MM.1S (cell line): ENCODE measurements around the gene TOM1L1.

Experiments used
- DNase-seq: peaks from one replicate; pipeline ENCODE4 v3.0.0-alpha.2; 2015
- H2AFZ ChIP-seq: fragments of 300-600 bp; sonication (generic); 2 replicates; pipeline ENCODE4 v1.6.0; 2016; ENCODE audit warnings: antibody characterized with exemption, low read length
- H3F3A ChIP-seq: fragments of 300-600 bp; sonication (generic); 2 replicates; pipeline ENCODE4 v1.6.1; 2016; ENCODE audit warnings: mild to moderate bottlenecking, antibody characterized with exemption, low read length, moderate library complexity, mixed read lengths; ENCODE audit not compliant: insufficient read depth
- H3K27ac ChIP-seq: fragments of 300-600 bp; sonication (generic); 2 replicates; pipeline ENCODE4 v1.5.1; 2016; ENCODE audit warnings: mild to moderate bottlenecking, low read length
- H3K27me3 ChIP-seq: fragments of 300-600 bp; sonication (generic); replicated peaks from 2 replicates; pipeline ENCODE4 v1.6.0; 2016; ENCODE audit warnings: low read length; ENCODE audit not compliant: insufficient read depth
- H3K36me3 ChIP-seq: fragments of 300-600 bp; sonication (generic); replicated peaks from 2 replicates; pipeline ENCODE4 v1.6.1; 2016; ENCODE audit warnings: mild to moderate bottlenecking, low read length, mixed read lengths; ENCODE audit not compliant: insufficient read depth
- H3K4me1 ChIP-seq: fragments of 300-600 bp; sonication (generic); 2 replicates; pipeline ENCODE4 v1.6.1; 2016; ENCODE audit warnings: low read length, mixed read lengths
- H3K4me2 ChIP-seq: fragments of 300-600 bp; sonication (generic); 2 replicates; pipeline ENCODE4 v1.6.0; 2016; ENCODE audit warnings: low read depth, low read length
- H3K4me3 ChIP-seq: fragments of 300-600 bp; sonication (generic); 2 replicates; pipeline ENCODE4 v1.5.1; 2016; ENCODE audit warnings: low read length, mixed read lengths
- H3K79me2 ChIP-seq: fragments of 300-600 bp; sonication (generic); 2 replicates; pipeline ENCODE4 v1.6.1; 2016; ENCODE audit warnings: mixed run types, low read length, mixed read lengths
- H3K9ac ChIP-seq: fragments of 300-600 bp; sonication (generic); 2 replicates; pipeline ENCODE4 v1.6.1; 2016; ENCODE audit warnings: low read length, mixed read lengths
- H3K9me2 ChIP-seq: fragments of 300-600 bp; sonication (generic); replicated peaks from 2 replicates; pipeline ENCODE4 v1.6.1; 2016; ENCODE audit warnings: mild to moderate bottlenecking, low read length, mixed read lengths; ENCODE audit not compliant: insufficient read depth
- H3K9me3 ChIP-seq: fragments of 300-600 bp; sonication (generic); replicated peaks from 2 replicates; pipeline ENCODE4 v1.6.1; 2016; ENCODE audit warnings: mild to moderate bottlenecking, low read length, mixed read lengths; ENCODE audit not compliant: insufficient read depth
- H4K20me1 ChIP-seq: fragments of 300-600 bp; sonication (generic); 2 replicates; pipeline ENCODE4 v1.6.1; 2016; ENCODE audit warnings: mild to moderate bottlenecking, low read length, moderate library complexity, mixed read lengths; ENCODE audit not compliant: insufficient read depth
- EZH2 ChIP-seq: fragments of 300-600 bp; sonication (generic); optimal IDR thresholded peaks from 2 replicates; pipeline ENCODE3; 2017; ENCODE audit warnings: low read depth, mild to moderate bottlenecking, antibody characterized with exemption, low read length, mixed read lengths
- EZH2phosphoT487 ChIP-seq: fragments of 300-600 bp; sonication (generic); IDR thresholded peaks from 2 replicates; pipeline ENCODE4 v1.6.1; 2018; ENCODE audit warnings: antibody characterized with exemption, low read length
- TF ChIP-seq, protein P1 (sequence below): fragments of 300-600 bp; sonication (generic); IDR thresholded peaks from 2 replicates; pipeline ENCODE4 v1.5.1; 2016; ENCODE audit warnings: antibody characterized with exemption, low read length, mixed read lengths

The TOM1L1 gene

GRCh38 chr17:54927525-54927924 lies 26.9 kb downstream of the TOM1L1 start:
- H2AFZ ChIP-seq = no peak overlapping the region

GRCh38 chr17:54932711-54933110 lies 32.1 kb downstream of the TOM1L1 start:
- no peaks in the 10 kb centered on the region for H4K20me1 ChIP-seq
- no peak for DNase-seq
- no peak overlapping the region for H3K27ac ChIP-seq
- TF ChIP-seq, protein P1, sequence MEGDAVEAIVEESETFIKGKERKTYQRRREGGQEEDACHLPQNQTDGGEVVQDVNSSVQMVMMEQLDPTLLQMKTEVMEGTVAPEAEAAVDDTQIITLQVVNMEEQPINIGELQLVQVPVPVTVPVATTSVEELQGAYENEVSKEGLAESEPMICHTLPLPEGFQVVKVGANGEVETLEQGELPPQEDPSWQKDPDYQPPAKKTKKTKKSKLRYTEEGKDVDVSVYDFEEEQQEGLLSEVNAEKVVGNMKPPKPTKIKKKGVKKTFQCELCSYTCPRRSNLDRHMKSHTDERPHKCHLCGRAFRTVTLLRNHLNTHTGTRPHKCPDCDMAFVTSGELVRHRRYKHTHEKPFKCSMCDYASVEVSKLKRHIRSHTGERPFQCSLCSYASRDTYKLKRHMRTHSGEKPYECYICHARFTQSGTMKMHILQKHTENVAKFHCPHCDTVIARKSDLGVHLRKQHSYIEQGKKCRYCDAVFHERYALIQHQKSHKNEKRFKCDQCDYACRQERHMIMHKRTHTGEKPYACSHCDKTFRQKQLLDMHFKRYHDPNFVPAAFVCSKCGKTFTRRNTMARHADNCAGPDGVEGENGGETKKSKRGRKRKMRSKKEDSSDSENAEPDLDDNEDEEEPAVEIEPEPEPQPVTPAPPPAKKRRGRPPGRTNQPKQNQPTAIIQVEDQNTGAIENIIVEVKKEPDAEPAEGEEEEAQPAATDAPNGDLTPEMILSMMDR = no peak
- TF ChIP-seq EZH2 (no peak), EZH2phosphoT487 (no peak)
- no peak overlapping the region for H2AFZ ChIP-seq
- no peaks in the 10 kb centered on the region for H3K36me3 ChIP-seq
- no peaks in the 10 kb centered on the region for H3K79me2 ChIP-seq
- H3K27me3 ChIP-seq = no peaks in the 10 kb centered on the region
- H3K9ac ChIP-seq = no peak overlapping the region
- H3K4me3 ChIP-seq = no peak overlapping the region
- H3K4me1 ChIP-seq = no peaks in the 10 kb centered on the region
- no peak overlapping the region for H3K4me2 ChIP-seq
- no peaks in the 10 kb centered on the region for H3K9me2 ChIP-seq
- H3F3A ChIP-seq = no peaks in the 10 kb centered on the region
- no peaks in the 10 kb centered on the region for H3K9me3 ChIP-seq

More at GRCh38 chr17:54927525-54927924, 26.9 kb downstream of the TOM1L1 start:
- Histone ChIP-seq H3K4me2 (no peak overlapping the region), H4K20me1 (no peaks in the 10 kb centered on the region), H3K4me3 (no peak overlapping the region), H3K27me3 (no peaks in the 10 kb centered on the region), H3K79me2 (no peaks in the 10 kb centered on the region), H3K9me3 (no peaks in the 10 kb centered on the region), H3F3A (no peaks in the 10 kb centered on the region), H3K9me2 (no peaks in the 10 kb centered on the region), H3K4me1 (no peaks in the 10 kb centered on the region), H3K9ac (no peak overlapping the region), H3K27ac (no peak overlapping the region), H3K36me3 (no peaks in the 10 kb centered on the region)
- no peak for TF ChIP-seq EZH2
- TF ChIP-seq, protein P1 = no peak
- no peak for TF ChIP-seq EZH2phosphoT487
- no peak for DNase-seq

GRCh38 chr17:54933921-54934320 lies 33.3 kb downstream of the TOM1L1 start:
- TF ChIP-seq EZH2 (no peak), EZH2phosphoT487 (no peak)
- TF ChIP-seq, protein P1 = no peak
- DNase-seq = no peak

More at GRCh38 chr17:54933921-54934320, 33.3 kb downstream of the TOM1L1 start:
- Histone ChIP-seq H3K9me2 (no peaks in the 10 kb centered on the region), H3K9ac (no peak overlapping the region), H3K27ac (no peak overlapping the region), H3K79me2 (no peaks in the 10 kb centered on the region), H3K4me2 (no peak overlapping the region), H3K36me3 (no peaks in the 10 kb centered on the region), H3K9me3 (no peaks in the 10 kb centered on the region), H3K27me3 (no peaks in the 10 kb centered on the region), H3K4me1 (no peaks in the 10 kb centered on the region), H3F3A (no peaks in the 10 kb centered on the region), H3K4me3 (no peak overlapping the region), H2AFZ (no peak overlapping the region), H4K20me1 (no peaks in the 10 kb centered on the region)
